Right lobe of liver (tissue), 6 donors: ENCODE measurements around the gene SLC4A5. TPM values are rescaled to one million over a fixed set of nuclear protein-coding genes. Genes with fewer than 3 reads are reported as not detected.

Source experiments
- ATAC-seq, 4 donors: fragments of 200-7000 bp; cut with Tn5 transposase; one replicate each; pipeline ENCODE4 v1.9.1; 2020; ENCODE audit warnings: mild to moderate bottlenecking in 4 of 4, moderate library complexity in 4 of 4
- DNase-seq, 3 donors: peaks; one replicate each; pipeline ENCODE4 v3.0.0-alpha.2; 2020
- H3K27ac ChIP-seq, 3 donors: fragments of 200-600 bp; one replicate each; pipeline ENCODE4 v1.8.0; 2022
- H3K27me3 ChIP-seq, 2 donors: fragments of 200-600 bp; one replicate each; pipeline ENCODE4 v1.8.0; 2022
- H3K36me3 ChIP-seq, 4 donors: fragments of 200-600 bp; sonication (generic) in 1 of 4; one replicate each; pipeline versions ENCODE4 v1.5.1 to v1.8.0; 2017 to 2022; ENCODE audit warnings: control low read depth in 1 of 4
- H3K4me1 ChIP-seq, 4 donors: fragments of 200-600 bp; sonication (generic) in 1 of 4; one replicate each; pipeline versions ENCODE4 v1.5.1 to v1.8.0; 2017 to 2022; ENCODE audit warnings: control low read depth in 1 of 4
- H3K4me3 ChIP-seq, 3 donors: fragments of 200-600 bp; one replicate each; pipeline ENCODE4 v1.8.0; 2022
- H3K9me3 ChIP-seq, 4 donors: fragments of 200-600 bp; sonication (generic) in 1 of 4; one replicate each; pipeline versions ENCODE4 v1.5.1 to v1.8.0; 2017 to 2022; ENCODE audit warnings: control low read depth in 1 of 4
- POLR2A ChIP-seq: fragments of 450-650 bp; IDR thresholded peaks from one replicate; pipeline ENCODE4 v1.6.1; 2017; ENCODE audit warnings: antibody characterized with exemption, mild to moderate bottlenecking
- WGBS: methylation state at CpG from one replicate; pipeline ENCODE4 v1.1.6; 2018; ENCODE audit warnings: low coverage, low lambda C conversion rate; ENCODE audit not compliant: insufficient coverage; ENCODE audit errors: missing lambda C conversion rate; 5-methylcytosine and 5-hydroxymethylcytosine counted together
- intact Hi-C, 2 donors: fragments of 100-400 bp; cut with DNase I; formaldehyde crosslinking; loops; one replicate each; pipeline versions ENCODE4 v1.11.2 to v1.14.1; 2022
- total RNA-seq, 6 experiments: library from RNA; depleted of rRNA in 2 of 6; stranded (reverse); fragments of >200 nt in 2 of 6; fragmentation: NEBNext Ultra II Directional in 3 of 6; extraction: Animal tissue kit (Norgen Biotek cat#: 25700) in 3 of 6; gene quantifications; one replicate each; pipeline versions ENCODE4 v1.1.0 to v1.2.4, GENCODE V29; 2016 to 2023
- TF ChIP-seq, protein P1 (sequence below), 4 donors: fragments of 200-600 bp in 3 of 4; fragments of 450-650 bp in 1 of 4; IDR thresholded peaks; one replicate each; pipeline versions ENCODE4 v1.5.1 to v1.8.0; 2016 to 2022; ENCODE audit warnings: antibody characterized with exemption in 4 of 4, mild to moderate bottlenecking in 2 of 4
- donor health status: DM: no; HTN: yes; CAD: no.
- donor health status: DM: no; HTN: no; CAD: no.
- donor health status: DM: no; HTN: no; CAD: no.
- donor health status: DM: no; HTN: yes; CAD: no.
- donor health status: DM: no; HTN: yes; CAD: no.

SLC4A5 gene
- total RNA-seq, 6 experiments from 2014 or later, result 0.12 to 1.2 (median 0.68) TPM

DNA sequence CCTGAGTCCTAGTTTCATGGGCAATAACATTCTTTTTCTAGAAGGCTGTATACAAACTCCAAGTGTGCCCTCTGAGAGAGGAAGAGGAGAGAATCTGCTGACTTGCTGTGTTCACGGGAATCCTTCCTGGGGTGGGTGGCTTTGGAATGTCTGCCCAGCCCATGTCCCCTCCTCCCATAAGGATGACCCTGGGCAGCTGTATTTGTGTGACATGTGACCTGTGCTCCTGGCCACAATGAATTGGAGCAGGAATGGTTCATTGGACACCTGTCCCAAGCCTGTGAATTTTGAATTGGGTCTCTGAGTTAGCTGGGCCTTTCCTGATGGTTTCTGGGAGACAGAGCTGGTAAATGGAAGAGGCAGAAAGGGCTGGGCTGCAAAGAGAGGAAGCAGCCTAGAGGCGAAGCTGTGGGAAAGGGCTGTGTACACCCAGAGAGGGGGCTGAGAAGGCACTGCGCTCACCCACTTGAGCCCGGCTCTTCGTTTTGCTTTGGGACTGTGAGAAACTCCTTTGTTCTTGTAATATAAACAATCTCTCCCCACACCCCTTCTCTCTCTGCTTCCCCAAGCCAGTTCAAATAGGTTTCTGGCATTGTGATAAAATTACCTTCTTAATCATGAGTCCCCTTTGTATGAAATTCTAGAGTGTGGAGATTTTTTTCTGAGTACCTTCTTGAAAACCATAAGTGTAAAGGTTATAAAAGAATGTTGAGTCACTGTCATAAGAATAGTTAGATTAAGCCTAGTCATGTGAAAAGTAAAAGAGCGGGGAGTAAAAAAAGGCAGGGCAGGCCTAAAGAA lies 49.8 kb downstream of the SLC4A5 start:
- 90% methylated on average over 3 of the region's 6 CpGs for WGBS
- Histone ChIP-seq H3K9me3 (no peaks in the 10 kb centered on the region), H3K27ac (no peak overlapping the region), H3K36me3 (no peaks in the 10 kb centered on the region), H3K4me1 (no peaks in the 10 kb centered on the region), H3K4me3 (no peak overlapping the region), H3K27me3 (no peaks in the 10 kb centered on the region)
- intact Hi-C loops, result no loop called here
- DNase-seq (no peak), ATAC-seq (no peak)
- TF ChIP-seq, protein P1, sequence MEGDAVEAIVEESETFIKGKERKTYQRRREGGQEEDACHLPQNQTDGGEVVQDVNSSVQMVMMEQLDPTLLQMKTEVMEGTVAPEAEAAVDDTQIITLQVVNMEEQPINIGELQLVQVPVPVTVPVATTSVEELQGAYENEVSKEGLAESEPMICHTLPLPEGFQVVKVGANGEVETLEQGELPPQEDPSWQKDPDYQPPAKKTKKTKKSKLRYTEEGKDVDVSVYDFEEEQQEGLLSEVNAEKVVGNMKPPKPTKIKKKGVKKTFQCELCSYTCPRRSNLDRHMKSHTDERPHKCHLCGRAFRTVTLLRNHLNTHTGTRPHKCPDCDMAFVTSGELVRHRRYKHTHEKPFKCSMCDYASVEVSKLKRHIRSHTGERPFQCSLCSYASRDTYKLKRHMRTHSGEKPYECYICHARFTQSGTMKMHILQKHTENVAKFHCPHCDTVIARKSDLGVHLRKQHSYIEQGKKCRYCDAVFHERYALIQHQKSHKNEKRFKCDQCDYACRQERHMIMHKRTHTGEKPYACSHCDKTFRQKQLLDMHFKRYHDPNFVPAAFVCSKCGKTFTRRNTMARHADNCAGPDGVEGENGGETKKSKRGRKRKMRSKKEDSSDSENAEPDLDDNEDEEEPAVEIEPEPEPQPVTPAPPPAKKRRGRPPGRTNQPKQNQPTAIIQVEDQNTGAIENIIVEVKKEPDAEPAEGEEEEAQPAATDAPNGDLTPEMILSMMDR (IDR thresholded peaks at IDR 0.05), result no peak
- TF ChIP-seq POLR2A, result no peak

DNA sequence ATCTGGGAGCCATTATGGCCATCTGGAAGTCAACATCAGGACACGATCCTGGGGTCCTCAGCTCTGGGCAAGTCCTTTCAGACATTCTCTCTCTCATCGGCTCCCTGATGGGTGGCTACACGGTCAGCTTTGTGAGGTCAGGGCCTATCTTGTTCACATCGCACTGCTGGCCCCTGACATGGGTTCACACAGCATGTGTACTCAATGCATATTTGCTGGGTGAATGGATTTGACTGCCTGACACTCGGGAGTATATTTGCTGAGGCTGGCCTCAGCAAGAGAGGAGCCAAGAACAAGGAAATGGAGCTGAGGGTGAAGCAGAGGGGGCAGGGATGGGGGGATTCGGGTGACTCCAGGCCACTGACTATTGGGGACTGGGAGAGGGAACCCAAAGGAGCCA lies 50.5 kb downstream of the SLC4A5 start:
- DNase-seq, result no peak
- no peaks in the 10 kb centered on the region for H3K4me1 ChIP-seq
- no peaks in the 10 kb centered on the region for H3K9me3 ChIP-seq
- intact Hi-C loops, result no loop called here
- WGBS, result 63% methylated on average over 5 of the region's 6 CpGs
- ATAC-seq, result no peak
- no peaks in the 10 kb centered on the region for H3K27me3 ChIP-seq
- H3K4me3 ChIP-seq, result no peak overlapping the region
- TF ChIP-seq, protein P1 (IDR thresholded peaks at IDR 0.05), result no peak
- no peak for TF ChIP-seq POLR2A
- no peaks in the 10 kb centered on the region for H3K36me3 ChIP-seq
- H3K27ac ChIP-seq, result no peak overlapping the region

DNA sequence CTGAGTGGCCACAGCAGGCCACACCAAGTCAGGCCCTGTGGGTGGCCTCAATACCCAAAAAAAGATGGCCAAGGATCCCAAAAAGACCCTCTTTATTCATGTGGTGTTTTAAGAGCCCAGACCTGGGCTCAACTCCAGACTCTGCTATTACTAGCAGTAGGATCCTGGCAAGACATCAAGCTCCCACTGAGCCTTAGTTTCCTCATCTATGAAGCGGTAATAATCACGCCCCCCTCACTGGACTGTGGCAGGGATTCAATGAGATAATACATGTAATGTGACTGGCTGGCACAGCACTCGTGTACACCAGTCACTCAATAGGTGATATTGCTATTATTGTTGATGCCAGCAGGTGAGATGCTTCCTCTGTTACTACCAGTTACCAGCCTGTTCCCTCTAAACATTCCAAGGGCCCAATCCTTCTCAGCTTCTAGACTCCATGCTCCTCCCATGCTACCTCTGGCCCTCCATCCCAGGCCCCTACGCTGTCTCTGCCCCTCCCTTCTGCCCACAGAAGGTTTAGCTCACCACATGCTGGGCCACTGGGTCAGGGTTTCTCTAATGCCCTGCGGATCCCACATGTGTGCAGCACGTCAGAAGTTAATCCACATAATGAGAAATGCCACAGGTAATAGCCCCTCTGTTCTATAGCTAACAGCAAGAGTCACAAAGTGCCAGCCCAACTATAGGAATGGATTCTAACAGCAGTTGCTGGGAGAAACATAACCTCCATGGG lies 51.2 kb downstream of the SLC4A5 start:
- WGBS, result 100% methylated on average over 3 of the region's 6 CpGs
- Histone ChIP-seq H3K9me3 (no peaks in the 10 kb centered on the region), H3K4me1 (no peaks in the 10 kb centered on the region), H3K36me3 (no peaks in the 10 kb centered on the region), H3K4me3 (no peak overlapping the region), H3K27me3 (no peaks in the 10 kb centered on the region), H3K27ac (no peak overlapping the region)
- no peak for ATAC-seq
- no peak for DNase-seq
- no peak for TF ChIP-seq POLR2A
- TF ChIP-seq, protein P1 (IDR thresholded peaks at IDR 0.05), result no peak
- intact Hi-C loops, result no loop called here

DNA sequence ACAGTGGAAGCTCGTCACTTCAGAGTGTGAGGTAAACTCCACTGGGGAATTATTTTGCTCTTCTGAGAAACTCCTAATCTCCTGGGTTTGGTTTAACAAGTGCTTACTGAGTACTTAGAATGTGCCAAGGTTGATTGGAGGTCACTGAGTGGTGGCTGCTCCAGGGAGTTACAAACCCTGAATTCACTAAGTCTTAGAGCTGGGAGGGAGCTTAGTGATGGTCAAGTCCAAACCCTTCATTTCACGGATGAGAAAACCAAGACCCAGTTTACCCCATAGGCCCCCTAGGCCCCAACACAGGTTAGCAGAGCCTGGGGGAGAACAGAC lies 52.0 kb downstream of the SLC4A5 start:
- H3K27me3 ChIP-seq, result no peaks in the 10 kb centered on the region
- DNase-seq (no peak), ATAC-seq (no peak)
- no peaks in the 10 kb centered on the region for H3K36me3 ChIP-seq
- TF ChIP-seq, protein P1 (IDR thresholded peaks at IDR 0.05), result no peak
- no peak for TF ChIP-seq POLR2A
- no peaks in the 10 kb centered on the region for H3K9me3 ChIP-seq
- H3K4me1 ChIP-seq, result no peaks in the 10 kb centered on the region
- WGBS, result 71% methylated on average over 2 of the region's 2 CpGs
- H3K4me3 ChIP-seq, result no peak overlapping the region
- intact Hi-C loops, result no loop called here
- H3K27ac ChIP-seq, result no peak overlapping the region
